Small intestine (tissue), 7 donors: Measurements from ENCODE around the gene ZMYND19. TPM values are rescaled to one million over a fixed set of nuclear protein-coding genes. Genes with fewer than 3 reads are reported as not detected.

Experiments
- DNase-seq, 2 donors: peaks; one replicate each; pipeline versions ENCODE4 v3.0.0 to v3.0.0-alpha.2; 2013
- FAIRE-seq: peaks from 2 replicates; lab custom pipeline; 2012; peaks lifted over from hg19 to GRCh38; lab: Jason Lieb, UNC
- H3K27ac ChIP-seq, 3 donors: one replicate each; pipeline ENCODE4 v1.5.1; 2013; ENCODE audit warnings: low read length in 2 of 3, mild to moderate bottlenecking in 2 of 3, control low read depth in 1 of 3, inconsistent platforms in 1 of 3, low read depth in 1 of 3, moderate library complexity in 1 of 3
- H3K27me3 ChIP-seq, 3 donors: one replicate each; pipeline ENCODE4 v1.6.1; 2013; ENCODE audit warnings: low read length in 3 of 3, inconsistent platforms in 1 of 3; ENCODE audit not compliant: control insufficient read depth in 3 of 3, insufficient read depth in 3 of 3
- H3K36me3 ChIP-seq, 3 donors: one replicate each; pipeline ENCODE4 v1.6.1; 2013; ENCODE audit warnings: low read length in 3 of 3, inconsistent platforms in 1 of 3, low read depth in 1 of 3, mild to moderate bottlenecking in 1 of 3, moderate library complexity in 1 of 3; ENCODE audit not compliant: control insufficient read depth in 3 of 3, insufficient read depth in 2 of 3
- H3K4me1 ChIP-seq, 3 donors: one replicate each; pipeline ENCODE4 v1.6.1; 2013; ENCODE audit warnings: low read length in 2 of 3, inconsistent platforms in 1 of 3, low read depth in 1 of 3, mild to moderate bottlenecking in 1 of 3, moderate library complexity in 1 of 3; ENCODE audit not compliant: control insufficient read depth in 3 of 3, insufficient read depth in 2 of 3
- H3K4me3 ChIP-seq, 3 donors: one replicate each; pipeline ENCODE4 v1.5.1; 2013; ENCODE audit warnings: low read length in 3 of 3, control low read depth in 1 of 3, inconsistent platforms in 1 of 3, low read depth in 1 of 3, mild to moderate bottlenecking in 1 of 3, moderate library complexity in 1 of 3
- H3K9me3 ChIP-seq, 2 donors: one replicate each; pipeline ENCODE4 v1.6.1; 2013; ENCODE audit warnings: low read depth in 1 of 2, low read length in 1 of 2; ENCODE audit not compliant: control insufficient read depth in 2 of 2, insufficient read depth in 1 of 2
- WGBS, 3 donors: extraction: QIAGEN DNeasy Blood & Tissue Kit; methylation state at CpG; one replicate each; pipeline ENCODE4 v1.1.7; 2013; 5-methylcytosine and 5-hydroxymethylcytosine counted together
- polyA plus RNA-seq, 4 donors: library from polyadenylated mRNA; stranded (reverse) in 3 of 4; unstranded in 1 of 4; fragments of 200-250 nt in 3 of 4; fragments of 120-200 nt in 1 of 4; gene quantifications; one replicate each; pipeline versions ENCODE4 v1.2.1 to v1.2.3, GENCODE V29; 2013
- donor health status: healthy with polysubstance abuse.
- donor health status: control.
- donor health status: control.
- donor health status: Bipolar disorder and iron deficiency.
- donor health status: healthy.

ZMYND19 gene
- polyA plus RNA-seq, 4 donors = 14.1 to 17.7 (median 17.0) TPM

DNA sequence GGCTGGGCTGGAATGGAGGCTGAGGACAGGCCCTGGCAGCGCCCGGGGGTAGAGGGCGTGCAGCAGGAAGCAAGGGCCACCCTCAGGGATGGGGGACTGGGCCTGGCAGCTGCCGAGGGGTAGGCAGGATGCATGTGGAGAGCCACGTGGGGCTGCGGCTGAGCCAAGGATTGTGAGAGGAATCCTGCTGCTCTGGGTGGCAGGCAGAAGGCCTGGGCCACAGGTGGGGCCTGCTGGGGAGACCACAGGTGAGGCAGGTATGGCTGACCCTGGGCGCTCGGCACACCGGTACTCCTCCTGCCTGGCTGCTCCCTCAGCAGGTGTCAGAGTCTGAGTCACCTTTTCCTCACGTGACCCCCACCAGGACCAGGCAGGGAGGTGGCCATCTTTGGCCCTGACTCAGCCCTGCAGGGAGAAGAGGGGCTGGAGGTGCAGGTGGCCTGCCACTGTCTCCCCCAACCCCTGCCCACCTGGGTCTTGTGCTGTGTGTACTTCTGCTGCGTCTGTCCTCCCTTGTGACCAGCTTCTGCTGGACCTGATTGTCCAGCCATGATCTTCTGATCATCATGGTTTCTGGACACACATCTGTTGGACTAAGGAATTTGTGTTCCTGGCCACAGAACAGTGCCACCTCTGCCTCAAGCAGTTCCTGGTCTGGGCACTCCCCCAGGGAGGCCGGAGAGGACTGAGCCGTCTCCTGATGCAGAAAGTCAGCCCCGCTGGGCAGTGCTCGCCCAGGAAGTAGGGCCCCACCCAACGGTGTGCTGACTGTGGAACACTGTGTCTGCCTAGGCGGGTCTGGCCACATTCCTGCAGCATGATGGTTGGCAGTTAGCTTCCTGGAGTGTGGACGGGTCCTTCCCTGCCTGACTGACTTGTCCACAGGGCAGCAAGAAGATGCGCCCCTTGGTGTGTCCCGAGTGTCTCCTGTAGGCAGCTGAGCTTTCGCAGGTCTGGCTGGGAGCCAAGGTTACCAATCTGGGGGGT is 21.6 kb upstream of the ZMYND19 start:
- DNase-seq = peak; percentile 92 to 98
- Histone ChIP-seq H3K4me3 (no peak overlapping the region), H3K4me1 (peaks cover 5 to 32% (median 7%) of the 10 kb centered on the region in 3 donors), H3K9me3 (no peaks in the 10 kb centered on the region), H3K27me3 (no peaks in the 10 kb centered on the region), H3K36me3 (peaks cover 6 to 67% (median 6%) of the 10 kb centered on the region in 3 donors), H3K27ac (peak overlapping the region; percentile 92 to 98 (median 96))
- 9 to 35% (median 19%) methylated on average over 21 of the region's 21 CpGs for WGBS, 3 donors
- no peak for FAIRE-seq

DNA sequence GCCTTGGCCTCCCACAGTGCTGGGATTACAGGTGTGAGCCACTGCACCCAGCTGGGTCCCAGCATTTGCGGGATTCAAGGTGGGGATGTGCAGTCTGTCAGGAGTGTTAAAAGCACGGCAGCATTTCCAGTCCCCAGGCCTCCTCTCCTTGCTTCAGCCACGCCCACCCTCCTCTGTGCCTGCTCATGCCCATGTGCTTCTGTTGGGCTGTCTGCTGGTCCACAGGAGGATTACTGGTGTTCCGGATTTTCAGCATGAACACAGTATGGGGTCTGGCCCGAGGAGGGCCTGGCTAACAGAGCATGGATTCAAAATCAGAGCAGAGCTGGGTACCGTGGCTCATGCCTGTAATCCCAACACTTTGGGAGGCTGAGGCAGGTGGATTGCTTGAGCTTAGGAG is 20.6 kb upstream of the ZMYND19 start:
- Histone ChIP-seq H3K27ac (peak overlapping the region in 2 of 3 donors; percentile 92 to 96), H3K36me3 (peaks cover 4 to 58% (median 6%) of the 10 kb centered on the region in 3 donors), H3K4me1 (peaks cover 5 to 37% (median 7%) of the 10 kb centered on the region in 3 donors), H3K27me3 (no peaks in the 10 kb centered on the region), H3K9me3 (no peaks in the 10 kb centered on the region), H3K4me3 (no peak overlapping the region)
- 84 to 91% (median 87%) methylated on average over 6 of the region's 6 CpGs for WGBS, 3 donors
- FAIRE-seq = no peak
- no peak for DNase-seq

DNA sequence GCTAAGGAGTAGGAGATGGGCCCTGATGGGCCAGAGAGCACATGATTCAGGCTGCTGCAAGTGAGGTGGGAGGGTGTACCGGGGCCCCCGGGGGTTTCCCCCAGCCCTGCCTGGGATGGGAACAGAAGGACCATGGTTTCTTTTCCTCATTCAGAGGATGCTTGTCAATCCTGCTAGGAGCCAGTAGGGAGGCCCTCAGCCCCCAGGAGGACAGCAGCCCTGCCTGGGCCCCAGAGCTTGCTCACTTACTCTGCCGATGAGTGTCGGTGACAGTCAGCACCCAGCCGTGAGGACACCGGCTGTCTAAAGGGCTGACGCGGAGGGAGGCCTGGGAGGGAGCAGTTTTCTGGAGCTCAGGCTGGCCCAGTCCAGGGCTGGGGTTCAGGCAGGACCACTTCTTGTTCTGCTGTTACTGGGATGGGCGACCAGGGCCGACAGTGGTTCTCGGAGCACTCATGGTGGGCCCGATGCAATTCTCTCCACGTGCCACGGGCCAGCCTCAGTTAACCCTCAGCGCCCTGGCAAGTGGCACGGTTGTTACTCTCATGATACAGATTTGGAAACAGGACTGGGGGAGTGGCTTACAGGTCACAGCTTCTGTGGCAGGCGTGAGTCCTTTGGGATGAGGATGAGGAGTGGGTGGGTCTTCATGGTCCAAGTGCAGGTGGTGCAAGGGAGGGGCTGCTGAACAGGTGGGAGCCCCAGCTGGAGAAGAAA is 17.0 kb upstream of the ZMYND19 start:
- Histone ChIP-seq H3K27me3 (peaks cover 0 to 12% (median 0%) of the 10 kb centered on the region in 3 donors), H3K27ac (peak overlapping the region in 2 of 3 donors; percentile 56 to 97), H3K9me3 (no peaks in the 10 kb centered on the region), H3K36me3 (peaks cover 0 to 22% (median 0%) of the 10 kb centered on the region in 3 donors), H3K4me1 (peaks cover 3 to 28% (median 5%) of the 10 kb centered on the region in 3 donors), H3K4me3 (peak overlapping the region; percentile 60 to 92 (median 79))
- DNase-seq = peak; percentile 38 to 75
- 23 to 47% (median 37%) methylated on average over 17 of the region's 17 CpGs for WGBS, 3 donors
- no peak for FAIRE-seq

DNA sequence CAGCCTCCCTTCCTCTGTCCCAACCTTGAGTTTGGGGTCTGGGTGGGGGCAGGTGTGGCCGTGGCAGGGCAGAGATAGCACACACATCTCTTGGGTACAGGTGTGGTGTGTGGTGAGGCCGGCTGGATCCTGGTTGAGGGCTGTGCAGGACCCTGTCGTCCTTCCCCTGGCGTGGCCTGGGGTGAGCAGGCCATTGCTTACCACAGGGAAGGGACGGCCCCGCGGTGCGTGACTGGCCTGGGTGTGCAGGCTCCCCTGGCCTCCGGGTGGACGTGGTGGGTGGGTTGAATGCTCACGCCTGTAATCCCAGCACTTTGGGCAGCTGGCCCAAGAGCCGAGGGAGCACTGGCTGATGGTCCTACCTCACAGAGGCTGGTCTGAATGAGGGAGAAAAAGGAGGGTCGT is 16.4 kb upstream of the ZMYND19 start:
- H3K4me1 ChIP-seq = peaks cover 3 to 23% (median 5%) of the 10 kb centered on the region in 3 donors
- DNase-seq (peak in 1 of 2 donors; percentile 41), FAIRE-seq (no peak)
- peaks cover 0 to 20% (median 0%) of the 10 kb centered on the region in 3 donors for H3K36me3 ChIP-seq
- H3K27me3 ChIP-seq = peaks cover 0 to 12% (median 0%) of the 10 kb centered on the region in 3 donors
- 7 to 38% (median 9%) methylated on average over 12 to 13 of the region's 13 CpGs for WGBS, 3 donors
- peak overlapping the region; percentile 60 to 92 (median 79) for H3K4me3 ChIP-seq
- peak overlapping the region; percentile 56 to 99 (median 97) for H3K27ac ChIP-seq
- H3K9me3 ChIP-seq = no peaks in the 10 kb centered on the region

DNA sequence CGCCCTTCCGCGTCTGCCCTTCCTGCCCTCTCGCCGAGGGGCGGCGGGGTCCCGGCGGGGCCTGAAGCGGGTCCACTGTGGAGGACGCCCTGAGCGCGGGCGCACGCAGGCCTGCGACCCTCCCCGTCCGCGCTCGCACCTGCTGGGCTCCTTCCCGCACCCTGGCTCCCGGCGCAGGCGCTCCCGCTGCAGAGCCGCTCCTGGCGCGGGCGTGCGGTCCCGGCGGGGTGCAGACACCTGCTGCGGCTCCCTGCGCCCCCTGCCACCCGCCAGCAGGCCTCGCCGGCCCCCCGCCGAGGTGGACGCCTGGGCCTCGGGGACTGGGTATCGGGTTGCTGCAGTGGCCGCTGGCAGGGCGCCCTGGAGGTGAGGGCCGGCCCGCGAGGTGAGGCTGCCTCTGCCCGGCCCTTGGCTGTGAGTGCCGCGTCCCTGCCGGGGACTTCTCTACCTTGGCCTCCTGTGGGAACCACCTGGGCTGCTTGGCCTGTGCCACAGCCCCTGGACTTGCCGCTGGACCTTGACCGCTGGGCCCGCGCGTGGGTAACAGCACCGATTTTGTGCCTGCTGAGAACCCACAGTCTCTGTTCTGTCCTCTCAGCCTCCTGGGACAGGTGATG is 15.8 kb upstream of the ZMYND19 start:
- DNase-seq (peak; percentile 51 to 70), FAIRE-seq (no peak)
- Histone ChIP-seq H3K27ac (peak overlapping the region; percentile 56 to 99 (median 97)), H3K9me3 (no peaks in the 10 kb centered on the region), H3K27me3 (peaks cover 0 to 12% (median 0%) of the 10 kb centered on the region in 3 donors), H3K4me3 (peak overlapping the region; percentile 60 to 92 (median 79)), H3K4me1 (peaks cover 3 to 16% (median 5%) of the 10 kb centered on the region in 3 donors), H3K36me3 (peaks cover 0 to 20% (median 0%) of the 10 kb centered on the region in 3 donors)
- 0 to 4% (median 3%) methylated on average over 29 to 57 of the region's 57 CpGs for WGBS, 3 donors

DNA sequence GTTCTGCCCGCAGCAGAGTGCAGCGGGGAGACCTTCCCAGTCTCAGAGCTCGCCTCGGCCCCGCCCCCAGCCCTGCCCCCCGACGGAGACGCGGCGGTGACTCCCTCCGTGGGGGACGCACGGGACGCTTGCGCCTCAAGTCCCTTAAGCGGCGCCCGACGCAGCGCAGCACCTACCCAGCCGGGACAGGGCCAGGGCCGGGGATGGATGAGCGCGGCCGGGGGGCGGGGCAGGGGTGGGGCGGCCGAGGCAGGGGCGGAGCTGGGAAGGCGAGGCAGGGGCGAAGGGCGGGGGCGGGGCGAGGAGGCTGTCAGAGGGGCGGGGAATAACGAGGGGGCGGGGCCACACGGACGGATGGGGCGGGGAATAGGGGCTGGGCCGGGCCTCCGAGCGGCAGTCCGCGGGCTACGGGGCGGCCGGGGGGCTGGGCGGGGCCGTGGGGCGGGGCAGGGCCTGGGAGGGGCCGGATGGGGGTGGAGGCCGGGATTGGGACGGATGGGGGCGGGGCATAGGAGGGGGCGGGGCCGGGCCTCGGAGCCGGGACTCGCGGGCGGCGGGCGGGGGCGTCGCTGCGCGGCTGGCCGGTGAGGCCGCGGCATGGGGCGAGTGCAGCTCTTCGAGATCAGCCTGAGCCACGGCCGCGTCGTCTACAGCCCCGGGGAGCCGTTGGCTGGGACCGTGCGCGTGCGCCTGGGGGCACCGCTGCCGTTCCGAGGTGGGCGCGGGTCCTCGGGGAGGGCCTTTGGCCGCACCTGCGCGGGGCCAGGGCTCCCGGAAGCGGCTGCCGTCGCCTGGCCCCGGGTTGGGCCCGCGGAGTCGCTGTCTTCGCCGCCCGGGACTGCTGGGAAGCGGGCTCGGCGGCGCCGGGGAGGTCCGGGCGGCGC is 15.1 kb upstream of the ZMYND19 start, which contains the start of gene ARRDC1:
Gene ARRDC1, plus strand, starts transcription at position 566 of the 884 bp plus-strand sequence. Its CDS starts 32 bp downstream, at position 598.
- Histone ChIP-seq H3K4me3 (peak within 1 kb of the TSS; percentile 60 to 92 (median 79)), H3K27ac (peak within 1 kb of the TSS; percentile 75 to 99 (median 97)), H3K4me1 (peaks cover 3 to 15% (median 5%) of the 10 kb centered on the region in 3 donors), H3K9me3 (no peaks in the 10 kb centered on the region), H3K36me3 (peaks cover 0 to 20% (median 0%) of the 10 kb centered on the region in 3 donors), H3K27me3 (peaks cover 0 to 12% (median 0%) of the 10 kb centered on the region in 3 donors)
- FAIRE-seq (no peak), DNase-seq (peak; percentile 93)
- 1% methylated on average over 53 to 111 of the region's 111 CpGs for whole genome bisulfite sequencing, 3 donors

DNA sequence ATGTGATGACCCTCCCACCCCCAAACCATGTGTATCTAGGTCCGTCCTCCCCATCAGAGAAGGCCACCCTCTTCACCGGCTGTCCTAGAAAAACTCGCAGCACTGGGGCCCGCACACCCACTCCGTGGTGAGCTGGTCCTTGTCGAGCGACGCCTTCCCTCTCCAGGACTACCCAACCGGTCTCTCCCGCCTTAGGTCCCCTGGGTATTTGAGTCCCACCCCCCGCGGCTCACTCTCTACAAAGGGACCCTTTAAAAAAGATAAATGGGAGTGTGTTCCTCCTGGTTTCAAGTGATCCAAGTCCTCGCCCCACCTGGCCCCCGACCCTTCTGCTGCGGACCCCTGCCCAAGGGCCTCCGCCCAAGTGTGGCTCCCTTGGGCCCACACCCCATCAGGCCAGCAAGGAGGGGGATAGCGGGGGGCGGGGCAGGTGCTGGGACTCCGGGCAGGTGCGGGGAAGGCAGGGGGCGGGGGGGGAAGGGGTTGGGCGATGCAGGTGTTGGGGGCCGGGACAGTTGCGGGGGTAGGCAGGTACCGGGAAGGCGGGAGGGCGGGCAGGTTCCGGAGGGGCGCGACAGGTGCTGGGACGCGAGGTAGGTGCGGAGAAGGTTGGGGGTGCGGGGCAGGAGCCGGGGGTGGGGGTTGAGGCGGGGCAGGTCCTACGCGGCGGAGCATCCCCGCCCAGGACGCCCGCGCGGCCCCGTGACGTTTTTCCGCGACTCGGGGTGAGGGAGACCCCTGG is 14.2 kb upstream of the ZMYND19 start:
- H3K27me3 ChIP-seq = peaks cover 0 to 12% (median 0%) of the 10 kb centered on the region in 3 donors
- H3K4me3 ChIP-seq = peak overlapping the region; percentile 40 to 57 (median 45)
- FAIRE-seq (no peak), DNase-seq (no peak)
- H3K27ac ChIP-seq = no peak overlapping the region
- peaks cover 0 to 13% (median 0%) of the 10 kb centered on the region in 3 donors for H3K36me3 ChIP-seq
- no peaks in the 10 kb centered on the region for H3K9me3 ChIP-seq
- 8 to 28% (median 11%) methylated on average over 22 to 49 of the region's 49 CpGs for WGBS, 3 donors
- peaks cover 3 to 15% (median 5%) of the 10 kb centered on the region in 3 donors for H3K4me1 ChIP-seq
